GM20000 (cell line): Measurements from ENCODE around the gene SCUBE1.

Experiments
- DNase-seq: peaks from one replicate; pipeline ENCODE4 v3.0.0; 2012; ENCODE audit warnings: low spot score
- CTCF ChIP-seq: IDR thresholded peaks from 2 replicates; pipeline ENCODE4 v1.5.1; 2012; ENCODE audit warnings: mild to moderate bottlenecking, control low read depth; ENCODE audit errors: extremely low read depth, missing control alignments

The SCUBE1 gene

GRCh38 chr22:43179146-43179910 lies 163.8 kb downstream of the SCUBE1 start:
- DNase-seq = no peak
- TF ChIP-seq CTCF = no peak

DNA sequence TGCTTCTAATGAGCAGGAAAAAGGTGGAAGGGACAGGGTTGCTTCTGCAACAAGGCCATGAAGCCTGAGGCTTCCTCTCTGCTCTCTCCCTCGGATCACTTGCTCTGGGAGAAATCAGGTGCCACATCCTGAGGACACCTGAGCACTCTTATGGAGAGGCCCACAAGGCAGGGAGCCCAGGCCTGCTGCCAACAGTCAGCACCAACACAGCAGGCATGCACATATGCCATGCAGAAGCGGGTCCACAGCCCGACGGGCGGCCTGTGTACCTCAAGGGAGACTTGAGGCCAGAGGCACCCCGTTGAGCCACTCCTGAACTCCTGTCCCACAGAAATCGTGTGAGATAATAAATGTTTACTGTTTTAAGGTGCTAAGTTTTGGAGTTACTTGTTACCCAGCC lies 165.7 kb downstream of the SCUBE1 start:
- DNase-seq = no peak
- no peak for TF ChIP-seq CTCF

GRCh38 chr22:43176090-43176489 lies 167.1 kb downstream of the SCUBE1 start:
- TF ChIP-seq CTCF = no peak
- DNase-seq = no peak

- TF ChIP-seq CTCF = no peak
- no peak for DNase-seq
Measured at GRCh38 chr22:43174941-43175531, 168.1 kb downstream of the SCUBE1 start.

DNA sequence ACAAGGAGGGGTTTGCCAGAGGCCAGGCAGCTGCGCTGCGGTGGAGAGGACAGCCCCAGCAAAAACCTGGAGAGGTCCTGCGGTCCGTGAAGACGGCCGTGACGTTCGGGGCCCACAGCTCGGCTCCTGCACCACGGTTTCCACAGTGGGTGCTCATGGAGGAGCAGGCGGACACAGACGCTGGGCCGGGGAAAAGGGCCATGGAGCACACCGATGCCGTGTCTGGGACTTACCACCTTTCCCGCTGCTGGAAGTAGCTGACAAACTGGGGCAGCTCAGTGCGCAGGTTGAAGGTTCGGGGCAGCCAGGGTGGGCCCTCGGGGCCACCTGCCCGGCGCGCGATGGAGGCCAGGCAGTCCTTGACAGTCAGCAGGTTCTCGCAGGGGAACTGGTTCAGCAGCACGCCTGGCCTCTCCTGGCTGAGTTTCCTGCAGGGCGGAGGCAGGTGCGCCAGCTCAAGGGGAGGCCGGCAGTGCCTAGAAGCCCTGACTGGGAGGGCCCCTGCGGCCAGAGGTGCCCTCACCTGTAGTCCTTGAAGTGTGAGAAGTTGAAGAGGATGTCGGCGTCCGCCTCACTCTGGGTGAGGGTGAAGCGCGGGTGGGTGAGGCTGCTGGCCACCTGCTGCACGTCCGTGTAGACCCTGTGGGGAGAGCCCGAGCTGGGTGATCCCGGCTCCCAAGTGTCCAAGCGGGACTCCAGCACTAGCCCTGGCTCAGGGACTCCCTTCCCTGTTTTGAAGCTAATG lies 169.0 kb downstream of the SCUBE1 start:
- no peak for TF ChIP-seq CTCF
- DNase-seq = no peak

- no peak for DNase-seq
- no peak for TF ChIP-seq CTCF
Measured at GRCh38 chr22:43173566-43173965, 169.6 kb downstream of the SCUBE1 start.

DNA sequence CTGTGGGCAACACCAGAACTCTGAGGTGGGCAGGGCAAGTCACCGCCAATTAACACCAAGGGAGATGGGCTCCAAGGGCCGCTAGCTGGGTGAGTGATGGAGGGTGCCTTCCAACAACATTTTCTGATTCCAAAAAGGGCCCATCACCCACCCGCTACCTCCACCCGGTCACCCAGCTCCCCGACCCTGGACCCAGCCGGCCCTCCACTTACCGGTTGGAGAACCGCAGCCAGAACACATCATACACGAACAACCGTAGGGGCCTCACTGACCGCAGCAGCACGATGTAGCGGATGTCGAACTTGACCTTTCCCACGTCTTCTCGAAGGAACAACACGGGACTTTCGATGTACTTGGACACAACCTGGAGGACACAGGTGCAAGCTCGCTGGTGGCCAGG lies 171.0 kb downstream of the SCUBE1 start:
- DNase-seq = no peak
- no peak for TF ChIP-seq CTCF
